NCI-H524 treated with DMSO at 0.1 percent for 48 hours (cell line): ENCODE results near the gene TFAP2E.

Source experiments
- DNase-seq: peaks from one replicate; lab custom pipeline; 2025; lab: John Stamatoyannopoulos, UW

Gene TFAP2E

DNA sequence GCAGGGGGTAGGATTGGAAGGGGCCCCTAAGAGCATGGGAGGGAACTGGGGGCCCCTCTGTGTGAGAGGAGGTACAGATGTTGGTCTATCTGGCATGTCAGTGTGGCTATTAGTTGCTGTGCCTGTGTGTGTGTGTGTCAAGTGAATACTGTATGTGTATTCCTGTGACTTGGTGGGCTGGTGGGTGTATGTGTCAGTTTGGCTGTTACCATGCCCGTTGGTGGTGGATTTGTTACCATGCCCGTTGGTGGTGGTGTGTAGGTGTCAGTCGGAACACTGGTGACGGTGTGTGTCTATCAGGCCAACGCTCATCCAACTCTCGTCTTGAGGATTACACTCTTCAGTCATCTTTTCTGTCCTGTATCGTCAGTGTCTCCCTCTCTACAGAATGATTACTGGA, 22.6 kb downstream of the TFAP2E start:
- no peak for DNase-seq

DNA sequence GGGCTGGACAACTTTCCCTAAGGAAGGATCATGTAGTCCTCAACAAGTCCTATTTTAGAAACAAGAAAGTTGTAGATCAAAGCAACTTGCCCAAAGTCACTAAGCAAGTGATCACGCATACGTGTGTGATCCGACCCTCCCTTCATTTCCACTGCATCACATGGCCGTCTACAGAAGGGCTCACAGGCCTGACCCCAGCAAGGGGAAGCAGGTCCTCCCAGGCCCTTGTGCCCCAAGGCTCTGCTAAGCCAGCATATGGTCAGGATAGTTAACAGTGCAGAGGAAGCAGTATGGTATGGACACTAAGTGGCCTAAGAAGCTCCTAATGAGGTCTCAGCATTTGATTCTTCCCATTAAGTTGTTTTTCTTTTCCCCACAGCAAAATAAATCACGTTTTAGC, 24.8 kb downstream of the TFAP2E start:
- DNase-seq: no peak

DNA sequence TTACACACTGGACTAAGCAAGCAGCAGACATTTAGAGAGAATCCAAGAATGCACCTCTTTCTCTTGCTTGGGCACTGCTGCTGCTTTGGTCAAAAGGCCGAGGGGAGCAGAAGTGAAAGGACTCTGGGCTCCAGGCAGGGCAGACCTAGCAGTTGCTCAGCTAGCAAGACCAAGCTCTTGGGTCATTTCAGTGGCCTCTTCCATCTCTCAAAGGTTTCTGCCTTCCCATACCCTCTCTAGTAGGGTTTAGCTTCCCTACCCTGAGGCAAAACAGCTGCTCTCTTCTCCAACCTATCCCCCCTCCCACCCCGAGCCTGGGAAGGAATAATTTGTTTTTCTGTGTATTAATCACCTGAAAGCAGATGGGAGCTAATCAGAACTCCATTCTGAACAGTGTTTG, 25.8 kb downstream of the TFAP2E start:
- no peak for DNase-seq

DNA sequence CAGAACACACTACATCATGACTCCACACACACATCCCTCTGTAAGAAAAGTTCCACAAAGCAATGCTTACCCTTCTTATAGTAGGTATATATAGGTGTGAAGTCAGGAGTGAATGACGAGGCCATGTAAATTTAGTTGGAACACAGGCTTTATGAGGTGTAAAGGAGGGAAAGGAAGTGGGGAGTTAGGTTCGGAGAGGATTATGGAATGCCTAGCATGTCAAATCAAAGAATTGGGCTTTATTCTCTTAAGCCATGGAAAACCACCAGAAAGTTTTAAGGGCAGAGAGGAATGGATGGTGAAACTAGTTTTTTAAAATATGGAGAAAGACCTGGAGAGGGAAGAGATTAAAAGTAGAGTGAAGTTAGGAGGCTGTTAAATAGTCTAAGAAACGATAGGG, 26.3 kb downstream of the TFAP2E start:
- DNase-seq: no peak

DNA sequence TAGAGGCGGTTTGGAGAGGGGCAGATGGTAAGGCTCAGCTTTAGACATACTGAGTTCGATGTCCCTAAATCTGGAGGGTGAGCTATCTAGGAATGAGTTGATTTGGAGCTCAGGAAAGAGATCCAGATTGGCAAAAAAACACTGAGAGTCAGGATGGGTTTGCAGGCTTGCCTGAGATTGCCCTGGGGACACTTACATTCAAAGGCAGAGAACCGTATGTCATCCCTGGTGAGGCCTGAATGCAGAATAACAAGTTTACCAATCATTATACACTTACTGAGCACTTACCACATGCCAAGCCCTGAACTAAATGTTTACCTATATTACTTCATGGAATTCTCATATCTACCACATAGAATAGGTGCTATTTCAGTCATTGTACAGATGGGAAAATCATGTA, 27.5 kb downstream of the TFAP2E start:
- DNase-seq: no peak

DNA sequence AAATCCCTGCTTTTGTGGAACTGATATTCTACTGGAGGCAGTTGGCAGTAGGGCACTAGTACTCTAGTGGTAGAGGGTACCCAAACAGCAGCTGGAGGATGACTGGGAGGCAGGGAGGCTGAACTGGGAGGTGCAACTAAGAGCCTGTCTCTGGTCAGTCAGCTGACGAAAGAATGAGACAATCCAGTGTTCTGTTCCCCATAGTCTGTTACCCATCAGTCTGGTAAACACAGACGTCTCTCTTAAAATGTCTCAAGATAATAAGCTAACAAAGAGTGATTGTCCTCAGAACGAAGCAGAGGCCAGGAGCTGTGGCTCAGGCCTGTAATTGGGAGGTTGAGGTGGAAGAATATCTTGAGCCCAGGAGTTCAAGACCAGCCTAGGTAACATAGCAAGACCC, 30.4 kb downstream of the TFAP2E start:
- no peak for DNase-seq

DNA sequence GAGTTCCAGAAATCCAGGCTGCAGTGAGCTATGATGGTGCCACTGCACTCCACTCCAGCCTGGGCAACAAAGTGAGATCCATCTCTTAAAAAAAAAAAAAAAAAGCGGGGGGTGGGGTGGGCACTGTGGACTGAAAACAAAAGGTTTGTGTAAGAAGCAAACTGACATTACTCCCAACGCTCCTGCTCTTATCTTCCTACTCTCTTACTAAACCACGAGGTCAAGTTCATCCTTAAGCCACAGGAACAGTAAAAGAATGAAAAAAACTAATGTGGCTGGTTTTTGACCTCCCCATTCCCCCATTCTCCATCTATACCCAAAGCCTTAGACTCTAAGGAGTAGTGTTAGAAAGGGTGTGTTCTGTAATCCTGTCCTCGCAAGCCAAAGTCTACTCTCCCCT, 30.8 kb downstream of the TFAP2E start:
- DNase-seq: no peak

DNA sequence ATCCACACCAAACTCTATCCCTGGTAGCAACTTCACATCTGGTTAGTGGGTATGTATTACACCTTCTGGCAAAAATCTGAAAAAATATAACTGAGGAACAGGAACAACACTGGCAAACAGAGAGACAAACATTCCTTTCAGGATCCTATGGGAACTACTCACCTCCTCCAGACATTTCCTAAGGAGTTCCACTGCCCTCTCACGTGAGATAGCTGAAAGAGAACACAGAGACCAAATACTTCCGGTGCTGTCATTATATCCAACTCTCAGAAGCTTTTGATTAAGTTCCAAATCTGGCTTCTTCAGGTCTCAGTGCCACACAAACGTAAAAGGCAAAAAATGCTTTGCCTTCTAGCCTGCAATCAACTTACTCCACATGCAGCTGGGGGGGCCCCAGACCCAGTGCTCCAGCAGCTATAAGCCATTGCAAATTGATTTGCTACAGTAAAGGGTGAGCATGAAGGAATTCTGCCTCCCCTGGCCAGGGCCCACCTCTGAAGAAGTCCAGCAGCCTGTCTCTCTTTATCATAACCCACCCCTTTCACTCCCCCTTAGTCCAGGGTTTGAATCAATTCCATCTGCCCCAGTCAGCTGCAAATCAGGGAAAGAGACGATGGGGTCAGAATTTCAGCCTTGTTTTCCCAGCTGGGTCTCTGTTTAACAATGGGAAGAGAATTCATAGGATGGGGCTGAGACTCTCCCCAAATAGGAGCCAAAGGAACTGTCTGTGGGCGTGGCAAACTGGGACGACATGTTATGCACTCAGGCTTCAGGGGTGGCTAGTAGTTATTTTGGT, 32.2 kb downstream of the TFAP2E start:
- no peak for DNase-seq

DNA sequence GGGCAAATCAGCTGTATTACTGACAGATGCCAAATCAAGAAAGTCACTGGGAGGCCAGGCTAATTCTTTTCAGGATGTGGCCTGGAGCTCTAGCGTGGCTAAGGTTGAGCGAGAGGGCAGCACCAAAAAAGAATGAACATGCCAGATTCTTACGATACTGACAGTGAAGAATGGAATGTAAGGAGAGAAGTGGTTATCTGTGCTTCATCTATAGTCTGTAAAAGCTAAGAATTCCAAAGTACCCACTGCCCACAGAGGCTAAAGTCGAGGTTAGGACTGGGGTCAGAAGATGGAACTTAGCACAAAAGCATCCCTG, 32.7 kb downstream of the TFAP2E start:
- no peak for DNase-seq

DNA sequence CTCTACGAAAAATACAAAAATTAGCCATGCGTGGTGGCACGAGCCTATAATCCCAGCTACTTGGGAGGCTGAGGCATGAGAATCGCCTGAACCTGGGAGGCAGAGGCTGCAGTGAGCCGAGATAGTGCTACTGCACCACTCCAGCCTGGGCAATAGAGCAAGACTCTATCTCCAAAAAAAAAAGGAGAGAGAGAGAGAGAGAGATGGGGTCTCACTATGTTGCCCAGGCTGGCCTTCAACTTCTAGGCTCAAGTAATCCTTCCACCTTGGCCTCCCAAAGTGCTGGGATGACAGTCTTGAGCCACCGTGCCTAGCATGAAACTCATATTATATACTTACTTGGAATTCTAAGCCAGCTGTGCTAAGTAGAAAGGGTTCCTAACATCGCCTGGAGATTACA, 38.5 kb downstream of the TFAP2E start:
- DNase-seq: no peak

DNA sequence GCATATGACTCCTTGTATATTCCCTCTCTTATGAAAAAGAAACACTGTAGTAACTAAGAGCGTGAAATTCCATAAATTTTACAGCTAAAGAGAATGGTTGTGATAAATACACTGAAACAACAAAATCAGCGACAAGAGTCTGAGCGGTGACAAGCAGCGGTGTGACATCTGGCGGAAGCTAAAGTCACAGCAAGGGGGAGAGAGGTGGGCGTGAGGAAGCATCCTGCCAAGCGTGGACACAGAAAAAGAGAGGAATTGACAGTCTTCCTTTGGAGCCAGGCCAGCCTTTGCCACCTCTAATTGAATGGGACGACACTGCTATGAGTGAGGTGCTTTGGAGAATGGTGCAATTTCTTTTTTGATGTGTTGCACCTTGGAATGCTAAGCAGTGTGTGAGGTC, 42.3 kb downstream of the TFAP2E start:
- no peak for DNase-seq

DNA sequence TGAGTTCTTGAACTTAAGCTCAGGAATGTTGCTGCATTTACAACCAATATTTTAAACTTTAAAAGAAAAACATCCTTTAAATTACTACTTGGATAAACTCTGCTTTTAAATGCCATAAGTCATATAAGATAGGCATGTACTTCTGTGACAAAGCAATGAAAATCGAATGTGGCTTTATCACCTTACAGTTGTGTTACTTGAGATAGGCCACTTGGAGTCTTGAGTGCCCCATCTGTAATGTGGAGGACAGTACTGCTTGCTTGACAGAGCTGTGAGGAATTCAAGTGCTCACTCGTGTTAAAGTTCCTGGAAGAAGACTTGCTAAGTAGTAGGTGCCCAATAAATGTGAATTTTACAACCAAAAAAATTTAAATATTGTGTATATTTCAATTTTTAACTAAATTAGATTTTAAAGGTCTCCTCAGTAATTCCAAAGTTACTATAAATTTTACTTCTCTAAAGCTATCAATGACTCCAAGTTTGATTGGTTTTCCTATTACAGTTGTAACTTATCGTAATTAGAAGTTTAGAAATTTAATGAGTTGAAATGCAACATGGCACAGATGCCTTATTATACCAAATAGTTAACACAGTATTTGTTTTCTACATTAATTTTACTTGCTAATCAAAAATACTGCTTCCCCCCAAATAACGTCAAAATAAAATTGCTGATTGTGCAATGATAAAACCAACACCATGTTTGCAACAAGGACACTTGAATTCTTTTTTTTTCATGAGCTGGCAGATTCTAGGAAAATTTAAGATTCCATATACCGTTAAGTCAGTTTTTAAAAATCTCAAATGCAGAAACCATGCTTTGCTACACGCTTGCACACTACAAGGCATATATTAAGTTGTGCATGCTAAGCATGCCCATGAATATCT, 46.4 kb downstream of the TFAP2E start:
- DNase-seq: no peak

DNA sequence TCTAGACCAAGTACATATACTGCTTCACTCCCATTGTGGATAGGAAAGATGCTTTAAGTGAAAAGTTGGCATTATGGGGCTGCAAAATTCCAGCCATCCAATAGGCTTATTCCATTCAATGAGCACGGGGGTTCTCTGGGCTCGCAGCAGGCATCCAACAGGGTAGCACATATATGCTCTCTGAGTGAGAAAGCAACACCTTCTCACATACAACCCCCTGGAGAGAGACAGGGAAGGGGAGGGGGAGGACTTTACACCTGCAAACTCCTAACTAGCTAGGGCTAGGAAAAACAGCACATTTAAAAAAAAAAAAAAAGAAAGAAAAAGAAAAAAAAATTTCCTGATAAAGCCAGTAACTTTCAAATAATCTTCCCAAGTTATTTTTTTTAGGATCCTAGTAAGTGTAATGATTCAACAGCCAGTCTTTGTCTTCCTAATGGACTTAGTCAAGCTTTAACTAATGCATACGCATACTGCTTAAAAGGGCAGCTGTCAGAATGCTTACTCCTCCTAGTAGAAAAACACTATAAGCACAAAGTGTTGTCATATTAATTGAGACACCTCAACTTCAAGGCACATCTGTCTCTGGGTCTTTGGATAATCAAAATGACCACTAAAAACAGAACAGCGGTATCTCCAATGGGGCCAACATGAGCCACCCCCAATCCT, 49.5 kb downstream of the TFAP2E start:
- DNase-seq: no peak

DNA sequence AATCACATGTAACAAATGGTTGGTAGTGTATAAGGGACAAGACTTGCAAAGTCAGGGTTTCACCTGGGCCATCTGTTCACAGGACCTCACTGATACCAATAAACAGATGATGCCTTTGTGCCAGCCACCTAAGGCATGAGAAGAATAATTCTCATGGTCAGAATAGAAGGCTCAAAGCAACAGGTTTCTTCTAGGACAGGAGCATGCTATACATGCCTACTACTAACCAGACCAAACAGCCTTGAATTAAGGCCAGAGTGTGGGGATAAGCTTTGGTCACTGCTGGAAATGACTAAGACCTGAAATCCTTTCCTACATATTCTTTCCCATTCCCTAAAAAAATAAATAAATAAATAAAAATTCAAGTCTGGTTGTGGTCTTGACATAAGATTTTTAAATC, 50.7 kb downstream of the TFAP2E start:
- no peak for DNase-seq

DNA sequence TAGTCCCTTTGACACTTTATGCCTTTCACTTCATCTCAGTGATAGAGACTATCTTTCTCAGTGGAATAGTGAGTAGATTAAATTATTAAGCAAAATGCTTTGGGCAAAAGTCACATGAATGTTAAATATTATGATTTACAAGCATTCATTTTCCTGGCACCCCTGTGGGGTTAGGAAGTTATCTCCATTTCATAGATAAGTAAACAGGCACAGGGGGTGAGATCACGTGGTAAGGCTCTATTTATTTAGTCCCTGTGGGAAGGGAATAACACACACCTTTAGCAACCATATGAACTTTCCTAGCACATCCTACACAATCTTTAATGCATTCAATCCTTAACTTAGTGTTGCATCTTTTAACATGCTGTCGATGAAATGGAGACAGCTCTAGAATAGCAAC, 55.9 kb downstream of the TFAP2E start:
- no peak for DNase-seq

DNA sequence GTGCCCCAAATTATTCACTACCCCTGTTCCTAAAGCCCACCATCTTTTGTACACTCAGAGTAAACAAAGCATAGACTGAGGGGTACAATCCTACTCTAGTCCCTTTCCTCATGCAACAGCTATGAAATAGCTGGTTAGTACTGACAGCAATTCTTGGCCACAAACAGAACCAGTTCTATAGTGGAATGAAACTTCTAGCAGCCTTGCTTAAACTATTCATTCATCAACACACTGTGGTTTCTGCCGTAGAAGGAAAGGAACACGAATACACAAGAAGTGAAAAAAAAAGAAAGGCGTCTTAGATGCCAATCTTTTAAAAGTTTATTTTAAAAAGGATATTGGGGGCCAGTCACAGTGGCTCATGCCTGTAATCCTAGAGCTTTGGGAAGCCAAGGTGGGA, 58.3 kb downstream of the TFAP2E start:
- no peak for DNase-seq

DNA sequence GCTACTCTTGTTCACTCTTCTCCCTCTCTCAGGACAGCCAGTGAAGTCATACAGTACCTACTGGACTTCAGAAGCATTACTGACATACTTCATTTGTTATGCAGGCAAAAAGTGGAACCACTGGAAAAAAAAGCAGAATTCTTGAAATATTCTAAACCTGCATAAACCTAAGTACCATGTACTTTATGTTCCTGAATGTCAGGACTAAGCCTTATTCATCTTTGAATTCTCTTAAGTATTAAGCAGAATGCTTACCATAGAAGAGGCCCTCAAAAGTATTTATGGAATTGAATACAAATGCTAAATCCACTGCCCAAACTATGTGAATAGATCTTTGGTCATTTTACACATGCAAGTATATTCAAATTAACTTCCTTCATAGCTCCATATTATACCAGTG, 60.4 kb downstream of the TFAP2E start:
- no peak for DNase-seq

DNA sequence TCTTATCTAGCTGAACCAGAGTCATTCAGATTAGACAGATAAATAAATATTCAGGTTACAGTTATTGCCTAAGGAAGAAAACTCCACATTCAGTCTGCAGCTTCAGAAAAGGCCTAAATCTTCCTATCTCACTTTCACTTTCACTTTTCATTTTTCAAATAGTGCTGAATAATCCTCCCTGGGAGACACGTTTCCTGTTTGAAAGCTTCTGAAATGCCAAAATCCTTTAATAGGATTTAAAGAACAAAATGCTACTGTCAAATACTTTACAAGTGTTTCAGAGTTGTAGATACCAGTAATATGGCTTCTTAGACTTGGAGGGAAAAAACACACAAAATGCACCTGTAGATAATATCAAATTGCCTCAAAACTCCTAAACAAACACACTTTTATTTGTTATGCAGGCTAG, 64.3 kb downstream of the TFAP2E start:
- DNase-seq: no peak

DNA sequence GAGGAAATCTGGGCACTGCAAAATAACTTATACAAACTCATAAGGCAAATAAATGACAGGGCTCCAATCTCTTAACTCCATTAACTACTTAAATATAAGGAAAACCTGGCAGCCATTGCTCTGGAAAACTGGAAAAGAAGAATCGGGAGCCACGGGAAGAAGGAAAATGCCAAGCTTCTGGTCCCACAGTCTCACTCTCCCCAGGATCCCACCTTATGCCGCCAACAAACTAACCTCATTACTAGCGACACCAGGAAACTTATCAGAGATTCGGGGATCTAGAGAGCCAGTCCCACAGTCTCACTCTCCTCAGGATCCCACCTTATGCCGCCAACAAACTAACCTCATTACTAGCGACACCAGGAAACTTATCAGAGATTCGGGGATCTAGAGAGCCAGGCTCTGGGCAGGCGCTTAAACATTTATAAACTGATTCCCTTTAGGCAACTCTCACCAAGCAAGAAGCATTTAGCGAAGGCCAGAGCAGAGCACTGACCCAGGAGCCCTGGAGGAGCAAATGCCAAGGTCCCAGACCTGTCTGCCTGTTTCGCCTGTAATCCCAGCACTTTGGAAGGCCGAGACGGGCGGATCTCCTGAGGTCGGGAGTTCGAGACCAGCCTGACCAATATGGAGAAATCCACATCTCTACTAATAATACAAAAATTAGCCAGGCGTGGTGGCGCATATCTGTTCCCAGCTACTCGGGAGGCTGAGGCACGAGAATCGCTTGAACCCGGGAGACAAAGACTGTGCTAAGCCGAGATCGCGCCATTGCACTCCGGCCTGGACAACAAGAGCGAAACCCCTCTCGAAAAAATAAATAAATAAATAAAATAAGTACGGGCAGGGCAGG, 67.5 kb downstream of the TFAP2E start:
- no peak for DNase-seq

DNA sequence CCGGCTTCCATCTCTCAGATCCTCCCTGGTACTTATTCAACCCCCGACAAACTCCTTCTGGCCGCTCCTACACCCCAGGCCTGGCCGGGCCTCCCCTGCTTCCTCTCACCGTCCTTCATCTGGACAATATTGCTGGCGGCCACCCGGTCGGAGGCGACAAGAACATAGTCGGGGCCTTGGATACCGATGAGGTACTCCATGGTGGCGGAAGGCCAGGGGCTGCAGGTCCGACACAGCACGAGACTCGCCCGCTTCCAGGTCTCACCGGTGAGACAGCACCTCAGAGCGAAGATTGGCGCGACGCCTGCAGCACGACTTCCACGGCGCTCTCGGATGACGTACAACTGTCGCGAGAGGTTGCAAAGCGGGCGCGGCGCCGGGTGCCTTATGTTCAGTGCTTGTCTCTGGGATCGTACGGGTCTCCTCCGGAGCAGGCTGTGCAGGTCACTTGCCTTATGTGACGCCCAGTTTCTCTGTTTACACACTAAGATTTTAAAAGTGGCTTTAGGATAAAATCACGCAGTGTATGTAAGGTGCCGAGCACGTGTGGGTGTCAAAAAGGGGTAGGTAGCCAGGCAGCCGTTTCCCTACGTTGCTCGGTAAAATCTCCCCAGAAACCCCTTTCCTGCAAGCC, 68.2 kb downstream of the TFAP2E start, which contains the start of gene PSMB2:
Gene PSMB2, minus strand, starts transcription at position 294 of the 634 bp plus-strand sequence. Its CDS starts 94 bp downstream, at position 200.
- peak; percentile 64 for DNase-seq

DNA sequence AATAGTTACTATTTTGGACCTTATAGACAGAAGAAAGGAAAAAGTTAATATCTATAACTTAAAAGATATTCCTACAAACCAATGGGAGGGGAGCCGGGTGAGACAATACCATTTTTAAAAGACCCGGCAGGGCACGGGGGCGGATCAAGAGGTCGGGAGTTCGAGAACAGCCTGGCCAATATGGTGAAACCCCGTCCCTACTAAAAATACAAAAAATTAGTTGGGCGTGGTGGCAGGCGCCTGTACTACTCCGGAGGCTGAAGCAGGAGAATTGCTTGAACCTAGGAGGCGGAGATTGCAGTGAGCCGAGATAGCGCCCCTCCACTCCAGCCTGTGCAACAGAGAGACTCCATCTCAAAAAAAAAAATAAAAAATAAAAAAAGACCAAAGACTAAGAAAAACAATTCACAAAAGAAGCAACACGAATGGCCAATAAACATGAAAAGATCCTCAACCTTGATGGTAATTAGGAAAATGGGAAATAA, 69.4 kb downstream of the TFAP2E start:
- no peak for DNase-seq
